K562 (cell line): Measurements from ENCODE around the gene HS3ST5. TPM values are rescaled to one million over a fixed set of nuclear protein-coding genes. Genes with fewer than 3 reads are reported as not detected.

ENCODE experiments used
- ATAC-seq: fragments of 200-7000 bp; cut with Tn5 transposase; 3 replicates; pipeline ENCODE4 v1.9.1; 2020; ENCODE audit warnings: moderate library complexity
- BruUV-seq: library from RNA; stranded (reverse); fragments of 400-500 nt; replicated peaks from 2 replicates; lab custom pipeline; 2021; lab: Mats Ljungman, UMichigan
- CTCF ChIA-PET: fragments of 300-600 bp; formaldehyde crosslinking; extraction: SDS; loops from one replicate; lab custom pipeline; 2021; ENCODE audit warnings: low intra/inter-chr PET ratio; lab: Yijun Ruan, JAX
- POLR2A ChIA-PET: fragments of 300-600, 350-650 bp; sonication (Branson Sonifier 250); formaldehyde crosslinking; extraction: SDS; loops from one replicate; lab custom pipeline; 2021; ENCODE audit warnings: antibody characterized with exemption, inconsistent platforms; lab: Yijun Ruan, JAX
- DNase-seq, 4 experiments: peaks; one replicate each; pipeline versions ENCODE4 v3.0.0 to v3.0.0-alpha.2; 2011 to 2018; ENCODE audit warnings: low spot score in 3 of 4, mixed read lengths in 3 of 4; ENCODE audit errors: extremely low read depth in 1 of 4
- FAIRE-seq: peaks from 2 replicates; lab custom pipeline; 2011; peaks lifted over from hg19 to GRCh38; lab: Jason Lieb, UNC
- H2AFZ ChIP-seq: 2 replicates; pipeline ENCODE4 v1.6.0; 2011; ENCODE audit warnings: low read depth, low read length, control low read depth, inconsistent platforms
- H3K27ac ChIP-seq: fragments of 200-600 bp; 3 replicates; pipeline ENCODE4 v1.8.0; 2011; ENCODE audit warnings: low read depth, mild to moderate bottlenecking, control low read depth, inconsistent platforms, low read length, moderate library complexity, mixed read lengths; ENCODE audit errors: extremely low read depth
- H3K27me3 ChIP-seq, 2 experiments: fragments of 300-600 bp in 1 of 2; 2 replicates in 1 of 2; 3 replicates in 1 of 2; pipeline versions ENCODE4 v1.6.0 to v1.8.0; 2011; ENCODE audit warnings: inconsistent platforms in 2 of 2, low read length in 2 of 2, mild to moderate bottlenecking in 1 of 2, mixed read lengths in 1 of 2, moderate library complexity in 1 of 2; ENCODE audit not compliant: control insufficient read depth in 2 of 2, insufficient read depth in 2 of 2
- H3K36me3 ChIP-seq: fragments of 300-600 bp; 3 replicates; pipeline ENCODE4 v1.8.0; 2011; ENCODE audit warnings: mild to moderate bottlenecking, low read length, inconsistent platforms; ENCODE audit not compliant: control insufficient read depth, insufficient read depth
- H3K4me1 ChIP-seq, 2 experiments: fragments of 200-600 bp in 1 of 2; replicated peaks in 1 of 2; 2 replicates in 1 of 2; 3 replicates in 1 of 2; pipeline versions ENCODE4 v1.5.1 to v1.8.0; 2011; ENCODE audit warnings: inconsistent platforms in 2 of 2, low read length in 2 of 2, mild to moderate bottlenecking in 1 of 2, mixed read lengths in 1 of 2, moderate library complexity in 1 of 2; ENCODE audit not compliant: control insufficient read depth in 2 of 2, insufficient read depth in 2 of 2
- H3K4me2 ChIP-seq: 2 replicates; pipeline ENCODE4 v1.6.1; 2011; ENCODE audit warnings: low read length, control low read depth, inconsistent platforms, mixed read lengths; ENCODE audit not compliant: insufficient read depth
- H3K4me3 ChIP-seq: fragments of 200-600 bp; sonication (generic), shearing (Covaris generic); 2 replicates; pipeline ENCODE4 v1.5.1; 2016; ENCODE audit warnings: control low read depth, inconsistent platforms
- H3K79me2 ChIP-seq: fragments of 200-600 bp; 3 replicates; pipeline ENCODE4 v1.8.0; 2011; ENCODE audit warnings: low read length, inconsistent platforms; ENCODE audit not compliant: control insufficient read depth, insufficient read depth
- H3K9ac ChIP-seq, 2 experiments: 2 replicates each; pipeline versions ENCODE4 v1.6.0 to v1.6.1; 2011; ENCODE audit warnings: low read depth in 2 of 2, low read length in 2 of 2, control low read depth in 1 of 2, inconsistent platforms in 1 of 2, mild to moderate bottlenecking in 1 of 2, mixed read lengths in 1 of 2; ENCODE audit not compliant: insufficient read depth in 1 of 2
- H3K9me1 ChIP-seq: one replicate; pipeline ENCODE4 v1.6.0; 2011; ENCODE audit warnings: inconsistent platforms, mild to moderate bottlenecking, low read length, moderate library complexity; ENCODE audit not compliant: control insufficient read depth, insufficient read depth
- H3K9me3 ChIP-seq: replicated peaks from 2 replicates; pipeline ENCODE4 v1.5.1; 2011; ENCODE audit warnings: low read depth, low read length, inconsistent platforms; ENCODE audit not compliant: control insufficient read depth, insufficient read depth
- H4K20me1 ChIP-seq: replicated peaks from 2 replicates; pipeline ENCODE4 v1.6.1; 2011; ENCODE audit warnings: low read length, inconsistent platforms, mixed read lengths; ENCODE audit not compliant: control insufficient read depth, insufficient read depth
- RFX1 ChIP-seq: fragments of 450-650 bp; IDR thresholded peaks from 2 replicates; pipeline ENCODE4 v1.6.1; 2016; ENCODE audit warnings: mild to moderate bottlenecking, moderate library complexity
- WGBS: fragments of 100-300 bp; shearing (Covaris generic); methylation state at CpG from one replicate; pipeline ENCODE4 v1.1.6; 2016; ENCODE audit warnings: low coverage, mixed read lengths; ENCODE audit not compliant: insufficient coverage; ENCODE audit errors: missing lambda C conversion rate; 5-methylcytosine and 5-hydroxymethylcytosine counted together
- in situ Hi-C: fragments of 300-500 bp; cut with MboI; formaldehyde crosslinking; loops from 4 replicates; pipeline ENCODE4 v1.15.0; 2018; ENCODE audit warnings: inconsistent platforms, mixed read lengths
- intact Hi-C: fragments of 100-400 bp; cut with micrococcal nuclease; formaldehyde crosslinking; loops from 2 replicates; pipeline ENCODE4 v1.14.2; 2022
- polyA plus RNA-seq, 8 experiments: library from polyadenylated mRNA; depleted of rRNA in 4 of 8; stranded (reverse) in 5 of 8; unstranded in 3 of 8; fragments of >200 nt; fragmentation: Nextera tagmentation in 2 of 8; fragmentation: Illumina TruSeq in 1 of 8; extraction: Ambion mirVana in 2 of 8; extraction: Trizol in 1 of 8; gene quantifications; 2 replicates each; pipeline versions ENCODE4 v1.2.1 to v1.2.3, GENCODE V29; 2011 to 2014; ENCODE audit warnings: inconsistent platforms in 1 of 8, missing spikeins in 1 of 8
- total RNA-seq, 7 experiments: library from RNA; depleted of rRNA in 6 of 7; stranded (reverse); fragments of >200 nt in 6 of 7; fragmentation: Illumina TruSeq in 2 of 7; extraction: Trizol in 2 of 7; gene quantifications; 2 replicates each; pipeline versions ENCODE4 v1.2.1 to v1.2.3, GENCODE V29; 2011 to 2021; ENCODE audit warnings: low replicate concordance in 1 of 7
- TF ChIP-seq, protein P1 (sequence below): sonication (generic); formaldehyde crosslinking; IDR thresholded peaks from 2 replicates; pipeline ENCODE4 v1.8.0; 2022; ENCODE audit warnings: mild to moderate bottlenecking, missing genetic modification reagents

The HS3ST5 gene
- total and polyA plus RNA-seq, 9 of the 15 experiments (the other 6 are each of a cell fraction or from before 2014, with no cell fraction given): not detected

DNA sequence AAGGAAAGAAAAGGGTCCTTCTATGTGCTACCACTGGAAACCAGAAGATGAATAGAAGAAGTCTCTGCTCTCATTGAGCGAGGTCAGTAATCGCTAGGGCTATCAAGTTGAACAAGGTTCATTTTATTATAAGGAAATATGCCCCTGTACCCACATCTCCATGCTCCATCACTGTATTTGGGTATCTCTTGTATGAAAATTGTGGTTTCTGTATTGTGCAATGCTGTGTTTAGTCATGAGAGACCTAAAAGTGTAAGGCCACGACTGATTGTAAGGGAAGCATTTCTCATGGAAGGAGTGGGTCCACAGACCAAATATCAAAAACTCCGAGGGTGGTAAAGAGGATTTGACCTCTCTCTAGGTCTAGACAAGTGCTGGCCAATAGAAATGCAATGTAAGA is 3.6 kb upstream of the HS3ST5 start:
- Histone ChIP-seq H3K79me2 (no peaks in the 10 kb centered on the region), H2AFZ (no peak overlapping the region), H3K4me1 (peaks cover 0 to 3% of the 10 kb centered on the region in 2 experiments; a peak in 2 of 5 replicates), H3K9me3 (no peaks in the 10 kb centered on the region), H3K9me1 (no peaks in the 10 kb centered on the region), H3K4me3 (no peak overlapping the region), H3K4me2 (no peak overlapping the region), H3K36me3 (no peaks in the 10 kb centered on the region), H3K27ac (no peak overlapping the region), H3K27me3 (no peaks in the 10 kb centered on the region), H3K9ac (no peak overlapping the region), H4K20me1 (no peaks in the 10 kb centered on the region)
- in situ Hi-C loops (no loop called here), intact Hi-C loops (no loop called here)
- ChIA-PET POLR2A (no interaction called here), CTCF (no interaction called here)
- TF ChIP-seq RFX1: no peak
- TF ChIP-seq, protein P1, sequence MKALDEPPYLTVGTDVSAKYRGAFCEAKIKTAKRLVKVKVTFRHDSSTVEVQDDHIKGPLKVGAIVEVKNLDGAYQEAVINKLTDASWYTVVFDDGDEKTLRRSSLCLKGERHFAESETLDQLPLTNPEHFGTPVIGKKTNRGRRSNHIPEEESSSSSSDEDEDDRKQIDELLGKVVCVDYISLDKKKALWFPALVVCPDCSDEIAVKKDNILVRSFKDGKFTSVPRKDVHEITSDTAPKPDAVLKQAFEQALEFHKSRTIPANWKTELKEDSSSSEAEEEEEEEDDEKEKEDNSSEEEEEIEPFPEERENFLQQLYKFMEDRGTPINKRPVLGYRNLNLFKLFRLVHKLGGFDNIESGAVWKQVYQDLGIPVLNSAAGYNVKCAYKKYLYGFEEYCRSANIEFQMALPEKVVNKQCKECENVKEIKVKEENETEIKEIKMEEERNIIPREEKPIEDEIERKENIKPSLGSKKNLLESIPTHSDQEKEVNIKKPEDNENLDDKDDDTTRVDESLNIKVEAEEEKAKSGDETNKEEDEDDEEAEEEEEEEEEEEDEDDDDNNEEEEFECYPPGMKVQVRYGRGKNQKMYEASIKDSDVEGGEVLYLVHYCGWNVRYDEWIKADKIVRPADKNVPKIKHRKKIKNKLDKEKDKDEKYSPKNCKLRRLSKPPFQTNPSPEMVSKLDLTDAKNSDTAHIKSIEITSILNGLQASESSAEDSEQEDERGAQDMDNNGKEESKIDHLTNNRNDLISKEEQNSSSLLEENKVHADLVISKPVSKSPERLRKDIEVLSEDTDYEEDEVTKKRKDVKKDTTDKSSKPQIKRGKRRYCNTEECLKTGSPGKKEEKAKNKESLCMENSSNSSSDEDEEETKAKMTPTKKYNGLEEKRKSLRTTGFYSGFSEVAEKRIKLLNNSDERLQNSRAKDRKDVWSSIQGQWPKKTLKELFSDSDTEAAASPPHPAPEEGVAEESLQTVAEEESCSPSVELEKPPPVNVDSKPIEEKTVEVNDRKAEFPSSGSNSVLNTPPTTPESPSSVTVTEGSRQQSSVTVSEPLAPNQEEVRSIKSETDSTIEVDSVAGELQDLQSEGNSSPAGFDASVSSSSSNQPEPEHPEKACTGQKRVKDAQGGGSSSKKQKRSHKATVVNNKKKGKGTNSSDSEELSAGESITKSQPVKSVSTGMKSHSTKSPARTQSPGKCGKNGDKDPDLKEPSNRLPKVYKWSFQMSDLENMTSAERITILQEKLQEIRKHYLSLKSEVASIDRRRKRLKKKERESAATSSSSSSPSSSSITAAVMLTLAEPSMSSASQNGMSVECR: no peak
- DNase-seq: no peak
- WGBS: 0% methylated on average over 4 of the region's 4 CpGs
- no TSS peak for BruUV-seq
- no peak for ATAC-seq
- FAIRE-seq: no peak
